HG02973 (cell line): ENCODE results near the gene DBF4B.

ENCODE experiments used
- ATAC-seq: cut with Tn5 transposase; IDR thresholded peaks from one replicate; pipeline ENCODE4 v1.9.1; 2021; ENCODE audit warnings: moderate library complexity; ENCODE audit not compliant: unreplicated experiment

Gene DBF4B

GRCh38 chr17:44759086-44759915, 50.8 kb downstream of the DBF4B start:
- no peak for ATAC-seq

DNA sequence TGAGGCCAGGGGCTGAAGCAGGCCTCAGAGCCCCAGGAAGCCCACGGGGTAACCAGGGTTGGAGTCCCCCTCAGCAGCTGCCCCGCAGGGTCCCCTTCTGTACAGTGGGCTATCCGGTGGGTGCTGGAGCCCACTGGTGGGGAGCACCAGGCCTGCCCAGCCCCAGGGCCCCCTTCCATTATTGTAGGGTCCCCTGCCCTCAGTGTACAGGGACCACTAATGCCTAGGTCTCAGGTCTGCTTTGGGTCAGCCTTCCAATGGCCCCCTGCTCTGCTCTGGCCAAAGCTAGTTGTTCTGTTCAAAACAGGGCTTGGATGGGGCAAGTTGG, 51.4 kb downstream of the DBF4B start:
- no peak for ATAC-seq

DNA sequence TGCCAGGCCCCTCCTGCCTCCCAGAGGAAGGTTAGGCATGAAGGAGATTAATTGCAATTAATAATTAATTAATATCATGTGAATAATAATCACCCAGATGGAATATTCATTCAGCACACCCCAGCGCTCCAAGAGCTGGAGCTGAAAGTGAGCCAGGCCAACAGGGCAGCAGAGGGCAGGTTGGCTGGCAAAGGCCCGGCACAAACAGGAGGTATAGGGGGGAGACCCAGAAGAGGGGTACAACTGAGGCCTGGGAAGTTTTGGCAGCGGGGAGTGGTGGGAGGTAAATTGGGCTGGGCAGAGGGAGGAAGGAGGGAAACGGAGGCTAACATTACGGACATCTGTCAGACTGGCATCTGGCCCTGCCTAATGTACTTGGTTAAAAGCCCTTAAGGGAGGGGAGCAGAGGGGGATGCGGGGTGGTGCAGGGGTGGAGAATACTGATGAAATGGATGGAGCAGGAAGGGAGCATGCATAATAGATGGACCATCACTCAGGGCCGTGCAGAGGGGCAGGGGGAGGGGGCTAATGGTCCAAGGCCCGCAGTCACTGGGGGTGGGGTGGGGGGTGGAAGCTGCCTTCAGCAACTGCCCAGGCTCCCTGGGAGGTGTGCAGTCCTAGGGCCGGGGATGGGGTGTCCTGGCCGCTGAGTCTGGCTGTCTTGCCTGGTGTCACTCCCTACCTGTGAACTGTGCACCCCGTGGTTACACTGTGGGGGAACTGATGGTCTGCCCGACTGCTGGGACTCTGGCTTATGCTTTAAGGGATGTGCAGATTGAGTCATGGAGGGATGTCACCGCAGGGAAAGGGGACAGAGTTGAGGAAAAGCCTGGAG, 52.2 kb downstream of the DBF4B start:
- no peak for ATAC-seq

- ATAC-seq = no peak
Observed at GRCh38 chr17:44761932-44762810, 53.7 kb downstream of the DBF4B start.

GRCh38 chr17:44763170-44763569, 54.7 kb downstream of the DBF4B start:
- no peak for ATAC-seq

DNA sequence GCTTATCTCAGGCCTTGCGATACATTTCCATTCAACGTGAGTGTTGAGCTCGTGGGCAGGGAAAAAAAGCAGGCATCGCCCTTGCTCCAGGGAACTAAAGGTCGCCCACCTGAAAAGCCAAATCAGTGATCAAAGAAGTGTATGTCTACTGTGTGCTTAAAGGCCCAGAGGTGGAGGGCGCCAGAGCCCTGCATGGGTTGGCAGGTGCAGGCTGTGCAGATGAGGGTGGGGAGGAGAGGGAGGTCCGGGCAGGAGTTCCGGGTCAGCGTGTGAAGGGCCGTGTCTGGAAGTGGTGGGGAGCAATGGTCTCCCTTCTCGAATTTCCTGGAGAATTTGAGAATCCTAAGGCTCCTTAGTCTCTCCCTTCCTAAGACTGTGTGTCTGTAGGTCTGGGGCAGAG, 57.5 kb downstream of the DBF4B start:
- no peak for ATAC-seq

DNA sequence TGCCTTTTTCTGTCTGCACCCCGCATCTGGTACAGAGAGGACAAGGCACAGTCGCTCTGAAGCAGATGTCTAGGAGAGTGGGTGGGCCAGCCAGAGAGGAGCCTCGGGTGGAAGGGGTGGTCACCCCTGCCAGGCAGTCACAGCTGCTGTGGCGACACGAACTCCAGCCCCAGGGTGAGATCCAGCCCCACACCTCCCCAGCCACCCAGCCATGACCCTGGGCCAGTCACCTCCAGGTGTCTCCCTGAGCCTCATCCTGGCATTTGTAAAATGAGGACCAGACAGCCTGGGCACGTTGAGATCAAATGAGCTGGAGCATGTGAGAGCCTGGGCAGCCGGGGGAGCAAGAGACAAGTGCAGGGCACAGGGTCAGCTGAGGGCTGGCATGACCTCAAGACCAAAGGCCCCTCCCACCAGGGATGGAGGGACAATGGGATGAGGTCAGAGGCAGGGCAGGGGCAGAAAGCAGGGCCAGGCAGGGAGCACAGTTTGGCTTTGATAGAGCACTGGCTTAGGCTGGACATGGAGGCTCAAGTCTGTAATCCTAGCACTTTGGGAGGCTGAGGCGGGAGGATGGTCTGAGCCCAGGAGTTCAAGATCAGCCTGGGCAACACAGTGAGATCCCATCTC, 58.1 kb downstream of the DBF4B start:
- ATAC-seq = no peak

DNA sequence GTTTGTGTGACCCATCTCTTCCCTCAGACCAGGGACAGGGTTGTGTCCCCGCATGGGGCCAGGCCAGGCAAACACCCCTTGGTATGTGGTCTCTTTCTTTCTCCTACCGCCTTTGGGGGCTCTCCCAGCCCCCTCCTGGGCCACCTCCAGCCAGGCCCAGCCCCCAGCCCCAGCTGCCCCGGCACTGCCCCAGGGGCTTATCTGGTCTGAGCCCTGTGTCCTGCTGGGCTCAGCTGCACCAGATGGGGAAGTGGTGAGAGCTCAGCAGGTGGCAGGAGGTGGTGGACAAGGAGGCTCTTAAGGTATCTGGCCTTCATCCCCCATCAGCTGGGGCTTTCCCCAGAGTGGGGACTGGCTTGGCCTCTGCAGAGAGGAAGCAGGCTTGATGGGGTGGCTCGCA, 59.0 kb downstream of the DBF4B start:
- no peak for ATAC-seq

- ATAC-seq = no peak
Observed at GRCh38 chr17:44768505-44769142, 60.2 kb downstream of the DBF4B start.

DNA sequence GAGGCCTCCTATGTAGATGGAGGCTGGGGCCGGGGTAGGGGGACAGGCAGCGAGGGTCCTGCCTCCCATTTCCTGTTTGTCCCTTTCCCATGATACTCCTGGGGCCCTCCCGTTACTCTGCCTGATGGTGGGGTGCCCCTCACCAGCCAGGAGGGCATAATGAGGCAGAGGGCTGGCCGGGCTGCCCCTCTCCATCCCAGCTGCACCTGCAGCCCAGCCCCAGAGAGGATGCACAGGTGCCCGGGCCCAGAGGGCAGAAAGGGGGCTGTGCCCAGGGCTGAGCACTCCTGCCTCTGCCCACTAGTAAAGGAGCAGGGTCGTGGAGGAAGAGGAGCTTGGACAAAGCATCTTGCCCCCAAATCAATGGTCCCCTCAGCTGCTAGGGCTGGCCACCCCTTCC, 60.8 kb downstream of the DBF4B start:
- ATAC-seq = no peak

DNA sequence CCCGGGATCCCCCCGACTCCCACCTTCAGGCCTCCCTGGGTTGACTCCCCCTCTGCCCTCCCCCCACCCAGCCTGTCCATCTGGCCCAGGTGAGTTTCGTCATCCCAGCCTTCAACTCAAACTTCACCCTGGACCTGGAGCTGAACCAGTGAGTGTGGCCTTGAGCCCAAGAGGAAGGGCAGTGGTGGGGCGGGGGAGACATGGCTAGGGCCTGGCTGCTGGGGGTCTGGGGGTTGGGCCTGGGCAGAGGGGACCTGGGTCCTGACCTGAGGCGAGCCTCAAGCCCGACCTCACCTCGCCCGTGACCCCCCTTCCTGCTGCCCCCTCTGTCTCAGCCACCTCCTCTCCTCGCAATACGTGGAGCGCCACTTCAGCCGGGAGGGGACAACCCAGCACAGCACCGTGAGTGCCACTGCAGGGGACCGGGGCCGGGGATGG, 61.2 kb downstream of the DBF4B start:
- ATAC-seq = no peak

- no peak for ATAC-seq
Observed at GRCh38 chr17:44770166-44770925, 61.9 kb downstream of the DBF4B start.

GRCh38 chr17:44772308-44773045, 64.0 kb downstream of the DBF4B start:
- ATAC-seq = no peak

- ATAC-seq = no peak
Observed at GRCh38 chr17:44773140-44773539, 64.7 kb downstream of the DBF4B start.

DNA sequence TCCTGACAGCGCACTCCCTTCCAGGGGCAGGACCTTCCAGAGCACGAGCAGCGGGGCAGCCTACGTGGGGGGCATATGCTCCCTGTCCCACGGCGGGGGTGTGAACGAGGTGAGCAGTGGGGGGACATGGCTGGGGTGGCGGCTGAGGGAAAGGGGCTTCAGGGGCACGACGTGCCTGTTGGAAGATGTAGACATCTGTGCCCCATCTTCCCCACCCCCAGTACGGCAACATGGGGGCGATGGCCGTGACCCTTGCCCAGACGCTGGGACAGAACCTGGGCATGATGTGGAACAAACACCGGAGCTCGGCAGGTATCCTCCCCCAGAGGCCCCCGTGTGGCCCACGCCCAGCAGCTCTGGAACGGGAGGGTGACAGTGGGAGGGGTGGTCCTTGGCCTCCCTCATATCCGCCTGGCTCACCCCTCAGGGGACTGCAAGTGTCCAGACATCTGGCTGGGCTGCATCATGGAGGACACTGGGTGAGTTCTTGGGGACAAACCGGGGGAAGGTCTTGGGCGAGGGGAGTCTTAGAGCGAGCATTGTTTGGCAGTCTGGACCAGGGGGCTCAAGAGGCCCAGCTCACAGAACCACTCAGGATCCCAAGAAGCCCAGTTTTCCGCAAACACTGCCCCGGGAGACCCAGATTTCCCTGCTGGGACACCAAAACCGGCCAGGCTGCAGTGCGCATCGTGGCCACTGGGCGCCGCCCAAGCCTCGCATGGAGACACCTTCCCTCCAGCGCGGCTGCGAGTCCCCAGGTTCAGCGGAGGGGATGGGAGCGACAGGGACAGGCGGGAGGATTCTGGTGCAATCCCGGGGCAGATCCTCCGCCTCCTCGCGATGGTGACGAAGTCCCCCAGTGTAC, 66.0 kb downstream of the DBF4B start:
- ATAC-seq = peak; percentile 44

- ATAC-seq = peak; percentile 78
Observed at GRCh38 chr17:44775136-44775837, 66.8 kb downstream of the DBF4B start.
